NCI-H82 (cell line): ENCODE measurements around the gene LAMB4.
A peak's percentile ranks its signal among the peaks of the same experiment; 100 is the strongest.

Source experiments
- DNase-seq: peaks from one replicate; lab custom pipeline; 2025; lab: John Stamatoyannopoulos, UW

LAMB4 gene

DNA sequence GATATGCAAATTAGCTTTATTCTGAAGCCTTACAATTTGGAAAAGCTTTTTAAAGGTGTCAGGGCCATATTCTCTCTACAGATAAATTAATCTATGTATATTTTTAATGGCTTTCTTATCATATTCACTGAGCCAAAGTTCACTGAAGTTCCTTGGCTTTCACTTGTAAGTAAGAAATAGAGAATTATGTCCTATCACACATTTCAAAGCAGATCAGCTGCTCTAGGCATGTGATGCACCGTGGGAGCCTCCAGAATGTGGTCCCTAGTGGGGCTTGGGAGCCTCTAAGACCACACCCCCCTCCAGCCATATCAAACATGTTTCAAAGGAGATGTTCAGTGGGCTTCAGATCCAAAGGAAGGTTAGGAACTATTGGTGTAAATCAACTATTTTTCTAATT lies 51.5 kb downstream of the LAMB4 start:
- no peak for DNase-seq

DNA sequence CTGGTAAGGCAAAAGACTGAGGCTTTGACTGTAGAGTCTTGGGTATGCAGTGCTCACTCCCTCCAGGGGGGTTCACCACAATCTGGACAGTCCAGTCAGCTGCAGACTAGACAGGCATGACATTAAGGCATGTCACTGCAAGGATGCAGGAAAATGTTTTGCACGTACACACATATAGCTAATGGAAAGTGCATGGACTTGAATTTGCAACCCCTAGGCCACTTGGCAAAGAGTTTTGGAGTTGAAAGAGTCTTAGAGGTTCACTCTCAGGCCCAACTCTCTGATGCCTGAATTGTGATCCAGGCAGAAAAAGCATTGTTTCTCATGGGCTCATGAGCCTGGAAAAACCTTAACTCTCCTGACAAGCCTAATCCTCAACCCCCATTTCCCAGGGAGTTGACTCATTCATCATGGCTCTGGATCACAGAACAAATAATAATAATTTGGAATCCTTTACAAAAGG lies 51.9 kb downstream of the LAMB4 start:
- DNase-seq, result peak; percentile 23

DNA sequence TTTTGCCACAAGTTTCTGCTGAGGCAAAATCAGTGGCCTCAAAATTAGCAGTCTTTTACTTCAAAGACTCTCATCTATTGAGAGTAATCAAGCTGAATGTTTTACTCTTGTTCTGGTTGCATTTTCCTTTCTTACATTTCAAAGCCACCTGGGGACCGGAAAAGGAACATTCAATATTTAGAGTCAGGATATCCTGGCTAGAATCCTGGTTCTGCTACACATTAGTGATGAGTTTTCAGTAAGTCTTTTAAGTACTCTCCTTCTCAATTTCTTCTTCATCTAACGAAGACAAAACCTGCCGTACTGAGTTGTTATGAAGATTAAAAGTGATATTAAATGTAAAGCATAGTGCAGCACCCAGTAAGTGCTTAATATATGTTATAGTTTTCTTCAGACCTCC lies 52.5 kb downstream of the LAMB4 start:
- no peak for DNase-seq

DNA sequence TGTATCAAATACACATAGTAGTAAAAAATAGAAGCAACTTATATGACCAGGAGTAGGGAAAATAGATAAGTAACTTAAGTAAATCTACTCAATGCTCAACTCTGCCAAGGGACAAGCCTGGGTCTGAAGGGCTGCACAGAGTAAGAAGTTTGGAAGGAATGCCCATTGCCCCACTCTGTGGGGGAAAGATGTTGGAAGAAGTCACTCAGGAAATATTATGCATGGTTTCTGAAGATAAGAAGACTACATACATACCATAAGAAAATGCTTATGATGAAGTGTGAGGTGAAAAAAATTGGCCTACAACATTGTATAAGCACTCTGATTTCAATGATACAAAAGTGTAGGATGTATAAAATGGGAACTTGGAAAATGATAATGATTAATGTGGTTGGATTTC lies 54.0 kb downstream of the LAMB4 start:
- peak; percentile 6 for DNase-seq

DNA sequence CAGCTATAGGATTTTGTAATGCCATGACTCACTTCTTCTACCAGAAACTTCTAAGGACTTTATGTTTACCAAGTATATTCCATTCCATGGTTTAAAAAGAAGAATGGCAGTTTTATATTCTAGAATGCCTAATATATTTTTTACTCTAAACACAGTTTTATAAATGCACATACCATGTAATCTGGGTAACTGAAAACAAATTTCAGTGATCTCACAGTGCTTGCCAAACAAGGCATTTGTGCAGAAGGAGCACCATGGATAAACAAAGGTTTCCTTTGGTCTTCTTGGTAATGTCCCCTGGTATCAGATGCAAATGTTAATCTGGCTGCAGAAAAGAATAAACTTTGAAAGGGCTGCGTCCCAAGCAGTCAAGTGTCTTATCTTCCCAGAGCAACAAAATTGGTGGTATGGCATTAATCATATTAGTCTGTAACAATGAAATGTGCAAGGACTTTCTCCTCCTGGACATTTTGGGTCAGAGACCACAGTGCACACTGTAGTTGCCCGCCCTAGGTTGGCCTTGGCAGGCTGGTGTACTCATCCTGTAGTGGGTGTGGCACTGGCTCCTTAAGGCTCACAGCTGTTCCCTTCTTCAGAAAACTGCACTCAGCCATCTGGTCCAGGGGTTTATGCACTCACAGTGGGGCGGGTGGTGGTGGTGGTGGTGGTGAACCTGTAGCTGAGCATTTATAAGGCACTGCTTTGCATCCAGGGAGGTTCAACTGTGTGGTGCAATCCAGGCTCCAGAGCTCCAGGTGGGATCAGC lies 56.7 kb downstream of the LAMB4 start:
- DNase-seq, result peak; percentile 97

DNA sequence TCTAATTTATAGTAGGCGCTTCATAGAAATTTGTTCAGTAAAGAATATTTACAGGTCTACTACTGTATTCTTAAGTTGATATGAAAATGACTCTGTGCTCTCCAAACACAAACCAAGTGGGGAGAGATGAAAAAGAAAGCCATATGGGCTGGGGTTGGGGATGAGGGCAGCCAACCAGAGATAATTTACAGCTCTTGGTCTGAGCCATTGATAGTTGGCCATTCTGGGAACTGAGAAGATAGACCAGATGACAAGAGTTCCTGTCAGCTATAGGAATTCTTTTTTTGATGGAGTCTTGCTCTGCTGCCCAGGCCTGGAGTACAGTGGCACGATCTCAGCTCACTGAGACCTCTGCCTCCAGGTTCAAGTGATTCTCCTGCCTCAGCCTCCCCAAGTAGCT lies 57.4 kb downstream of the LAMB4 start:
- peak; percentile 66 for DNase-seq

DNA sequence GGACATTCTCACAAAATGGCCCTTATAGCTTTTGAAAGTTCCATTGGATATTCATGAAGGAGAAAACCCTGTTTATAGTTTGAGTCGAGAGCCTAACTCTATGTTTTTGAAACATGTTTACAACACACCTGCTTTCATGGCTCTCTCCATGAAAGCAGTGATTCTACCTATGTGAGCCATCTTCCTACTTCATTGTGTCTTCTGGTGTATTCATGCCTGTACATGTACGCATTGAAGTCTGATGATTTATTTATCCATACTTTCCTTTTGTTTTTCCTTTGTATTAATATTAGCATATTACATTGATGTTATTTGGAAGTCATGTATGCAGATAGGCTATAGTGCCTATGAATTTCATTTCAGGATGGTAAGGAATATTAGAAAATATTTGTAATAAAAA lies 58.0 kb downstream of the LAMB4 start:
- no peak for DNase-seq

DNA sequence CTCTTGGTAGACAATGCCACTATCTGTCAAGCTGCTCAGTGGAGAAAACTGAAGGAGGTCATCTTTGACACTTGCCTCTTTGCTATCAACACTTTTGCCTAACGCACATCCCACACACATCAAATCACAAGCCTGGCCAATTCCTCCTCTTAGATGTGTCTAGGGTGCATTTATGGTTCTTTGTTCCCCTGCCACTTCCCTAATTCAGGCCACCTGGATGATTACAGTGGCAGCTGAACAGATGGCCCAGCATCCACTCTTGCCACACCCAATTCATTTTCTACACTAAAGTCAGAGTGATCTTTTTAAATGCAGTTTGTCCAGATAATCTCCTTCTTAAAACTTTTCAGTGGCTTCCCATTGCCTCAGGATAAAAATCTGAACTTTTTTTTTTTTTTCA lies 58.6 kb downstream of the LAMB4 start:
- peak; percentile 88 for DNase-seq

DNA sequence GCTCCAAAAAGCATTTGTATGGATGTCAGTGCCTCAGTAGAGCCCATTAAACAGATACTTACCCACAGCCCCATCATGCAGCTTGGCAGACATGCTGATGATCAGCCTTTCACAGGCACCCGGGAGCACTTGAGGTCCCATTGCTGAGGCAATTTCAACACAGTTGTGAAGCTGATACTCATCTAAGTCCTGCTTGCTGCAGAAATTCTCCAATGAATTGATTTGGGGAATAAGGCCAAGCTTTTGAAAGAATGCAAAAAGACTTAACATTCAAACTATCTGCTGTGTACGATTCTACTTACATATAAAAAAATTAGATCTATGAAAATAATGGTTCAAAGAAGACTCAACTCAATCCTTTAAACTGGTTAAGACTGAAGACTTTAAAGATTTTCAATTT lies 60.5 kb downstream of the LAMB4 start:
- no peak for DNase-seq

DNA sequence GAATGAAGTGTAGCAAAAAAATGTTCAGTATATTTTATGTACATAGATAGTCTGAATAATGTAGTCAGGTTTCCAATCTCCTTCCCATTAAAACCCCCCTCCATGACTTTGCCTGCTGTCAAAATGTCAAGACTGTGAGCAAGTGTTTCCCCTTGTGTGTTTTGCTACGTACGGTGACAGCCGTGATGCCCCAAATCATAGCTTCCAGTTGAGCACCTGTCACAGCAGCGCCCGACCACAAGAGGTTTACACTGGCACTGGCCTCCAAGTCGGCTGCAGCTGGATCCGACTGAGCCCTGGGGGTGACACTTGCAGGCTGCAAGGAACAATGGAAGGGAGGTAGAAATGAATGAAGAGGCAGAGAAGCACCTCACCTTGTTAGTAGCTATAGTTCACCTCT lies 62.3 kb downstream of the LAMB4 start:
- no peak for DNase-seq

DNA sequence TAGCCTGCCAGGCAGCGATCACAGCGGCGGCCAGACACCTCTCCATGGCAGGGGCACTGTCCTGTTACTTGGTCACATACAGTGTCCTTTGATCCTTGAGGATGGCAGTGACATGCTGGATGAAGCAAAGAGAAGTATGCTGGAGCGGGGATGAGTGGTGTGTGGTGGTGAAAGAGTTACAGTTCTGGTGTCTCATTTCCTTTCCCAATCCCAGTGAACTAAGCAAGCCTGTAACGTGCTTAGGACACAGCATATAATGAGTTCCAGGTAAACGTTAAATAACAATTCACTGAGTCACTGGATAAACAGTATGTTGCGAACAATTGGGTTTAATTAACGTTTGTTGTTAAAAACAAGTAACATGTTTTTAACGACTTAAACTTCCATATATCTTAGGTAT lies 63.7 kb downstream of the LAMB4 start:
- DNase-seq, result no peak

DNA sequence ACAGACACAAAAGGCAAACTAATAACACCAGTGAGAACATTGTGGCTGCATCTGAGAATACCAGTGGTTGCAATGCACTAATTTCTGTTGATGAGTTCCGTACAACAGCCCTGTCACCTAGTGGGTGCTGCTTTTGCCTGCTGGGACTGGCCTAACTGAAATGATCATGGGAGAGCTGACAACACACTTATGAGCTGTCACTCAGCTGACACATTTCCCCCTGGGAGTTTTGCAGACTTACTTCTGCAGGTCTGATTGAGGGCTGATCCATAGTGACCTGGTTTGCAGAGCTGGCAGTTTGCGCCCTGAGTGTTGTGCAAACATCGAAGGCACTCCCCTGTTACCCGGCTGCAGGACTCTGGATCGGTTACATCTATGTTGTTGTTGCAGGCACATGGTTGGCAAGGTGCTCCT lies 66.6 kb downstream of the LAMB4 start:
- DNase-seq, result peak; percentile 50

DNA sequence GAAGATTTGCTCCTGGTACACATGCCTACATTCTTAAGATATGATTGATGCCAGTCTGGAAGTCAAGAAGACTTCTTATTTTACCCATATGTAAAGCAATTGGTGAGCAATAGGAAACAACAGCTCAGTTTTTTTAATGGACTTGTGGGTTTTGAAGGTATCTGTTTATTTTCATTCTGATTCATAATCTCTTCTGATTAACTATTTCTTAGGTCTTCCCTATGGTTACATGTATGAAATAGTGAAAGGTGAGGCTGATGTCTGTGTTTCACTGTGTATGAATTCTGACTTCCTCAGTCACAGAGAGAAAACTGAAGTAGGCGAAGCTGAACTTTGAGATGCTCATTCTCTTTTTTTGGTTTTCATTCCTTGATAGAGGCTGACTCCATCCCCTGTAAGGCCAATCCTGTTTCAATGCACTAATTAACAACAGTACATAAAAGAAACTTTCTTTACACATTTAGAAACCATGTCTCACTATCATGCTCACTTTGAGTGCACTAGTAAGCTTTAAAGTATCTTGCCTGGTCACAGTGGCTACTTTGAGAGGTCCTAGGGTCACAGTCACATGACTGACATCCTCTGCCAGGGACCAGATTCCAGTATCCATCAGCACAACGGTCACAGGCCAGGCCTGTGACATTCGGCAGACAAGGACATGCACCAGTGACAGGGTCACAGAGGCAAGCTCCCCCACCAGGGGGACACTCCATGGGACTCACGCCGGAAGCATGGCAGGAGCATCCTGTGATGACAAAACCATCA lies 67.7 kb downstream of the LAMB4 start:
- DNase-seq, result no peak

DNA sequence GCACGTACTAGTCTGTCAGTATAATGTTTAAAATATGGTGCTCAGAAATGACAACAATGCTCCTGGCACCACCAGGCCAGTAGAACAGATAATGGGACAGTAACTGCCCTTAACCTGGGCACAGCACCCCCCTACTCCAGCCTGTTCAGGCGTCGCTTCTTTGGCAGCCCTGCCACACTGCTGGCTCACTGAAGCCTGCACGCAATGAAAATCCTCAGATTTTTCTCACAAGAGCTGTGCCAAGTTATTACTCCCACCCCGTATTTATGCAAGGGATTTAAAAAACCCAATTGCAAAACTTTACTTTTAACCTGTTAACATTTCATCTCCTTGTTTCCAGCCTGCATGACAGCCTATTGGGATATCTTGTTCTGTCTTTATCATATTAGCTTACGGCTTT lies 70.6 kb downstream of the LAMB4 start:
- DNase-seq, result no peak

DNA sequence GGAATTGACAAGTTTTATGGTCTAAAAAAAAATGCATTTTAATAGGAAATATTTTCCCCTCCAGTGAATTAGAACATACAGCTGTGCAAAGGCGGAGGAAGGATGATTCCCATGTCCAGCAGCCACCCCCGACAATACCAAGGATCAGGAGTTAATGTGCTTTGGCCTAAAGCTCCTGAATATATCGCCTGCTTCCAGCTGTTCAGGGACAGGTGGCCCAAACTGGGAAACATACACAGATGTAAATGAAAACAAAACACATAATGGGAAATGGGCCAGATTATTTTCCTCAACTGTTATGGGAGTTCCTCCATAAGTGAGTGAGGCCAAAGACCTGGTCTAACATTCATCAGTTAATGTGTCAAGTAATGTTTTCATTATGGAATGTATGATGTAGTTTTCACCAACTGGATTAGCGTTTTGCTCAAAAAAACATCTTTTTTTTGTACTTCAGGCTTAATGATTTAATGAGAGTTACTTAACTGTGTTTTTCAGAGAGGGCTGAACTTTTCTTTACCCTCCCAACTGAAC lies 72.1 kb downstream of the LAMB4 start:
- peak; percentile 83 for DNase-seq

DNA sequence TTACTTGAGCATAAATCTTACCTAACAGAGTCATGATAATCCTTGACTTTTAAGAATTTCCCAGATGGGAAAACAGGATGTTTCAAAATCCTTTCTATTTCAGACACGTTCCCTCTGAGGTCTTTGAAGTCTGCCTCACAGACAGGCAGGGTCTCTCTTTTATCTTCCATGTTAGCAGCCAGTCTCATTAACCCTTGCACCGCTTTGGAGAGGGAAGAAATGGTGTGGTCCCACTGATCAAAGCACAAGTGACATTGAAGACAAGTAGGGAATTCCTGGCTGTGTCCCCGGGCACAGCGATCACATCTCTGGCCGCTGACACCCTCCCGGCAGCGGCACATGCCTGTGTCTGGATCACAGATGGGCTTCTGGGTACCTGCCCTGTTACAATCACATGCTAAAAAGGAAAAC lies 74.5 kb downstream of the LAMB4 start:
- DNase-seq, result no peak

DNA sequence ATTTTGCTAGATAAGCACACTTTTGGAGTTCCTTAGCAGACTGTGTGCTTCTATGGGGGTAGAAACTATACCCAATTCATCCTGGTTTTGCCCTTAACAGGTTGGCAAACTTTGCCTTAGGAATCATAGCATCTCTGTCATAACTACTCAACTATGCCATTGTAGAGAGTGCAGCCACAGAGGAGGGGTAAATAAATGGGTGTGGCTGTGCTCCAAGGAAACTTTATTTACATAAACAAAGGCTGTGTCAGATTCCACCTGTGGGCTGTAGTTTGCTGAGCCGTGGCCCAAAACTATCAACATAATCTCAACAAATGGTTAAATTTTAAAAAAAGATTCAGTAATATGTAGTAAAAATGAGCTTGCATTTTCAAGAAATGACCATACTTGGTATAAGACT lies 75.6 kb downstream of the LAMB4 start:
- no peak for DNase-seq

DNA sequence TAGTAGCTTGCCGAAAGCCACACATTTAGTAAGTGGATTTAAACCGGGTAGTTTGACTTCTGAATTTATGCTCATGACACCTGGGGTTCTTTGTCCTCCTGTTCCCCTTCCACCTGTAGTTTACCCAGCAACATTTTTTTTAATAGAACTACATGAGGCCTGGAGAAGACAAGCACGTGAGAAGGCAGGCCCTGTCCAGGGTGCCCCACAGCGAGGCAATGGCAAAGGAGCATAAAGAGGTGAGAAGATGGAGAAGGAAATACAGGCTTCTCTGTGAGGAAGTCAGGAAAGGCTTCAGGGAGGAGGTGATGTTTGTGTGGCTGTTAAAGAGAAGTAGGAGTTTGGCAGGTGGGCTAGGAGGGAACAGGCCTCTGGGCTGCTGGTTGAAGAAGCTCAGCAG lies 76.9 kb downstream of the LAMB4 start:
- no peak for DNase-seq

DNA sequence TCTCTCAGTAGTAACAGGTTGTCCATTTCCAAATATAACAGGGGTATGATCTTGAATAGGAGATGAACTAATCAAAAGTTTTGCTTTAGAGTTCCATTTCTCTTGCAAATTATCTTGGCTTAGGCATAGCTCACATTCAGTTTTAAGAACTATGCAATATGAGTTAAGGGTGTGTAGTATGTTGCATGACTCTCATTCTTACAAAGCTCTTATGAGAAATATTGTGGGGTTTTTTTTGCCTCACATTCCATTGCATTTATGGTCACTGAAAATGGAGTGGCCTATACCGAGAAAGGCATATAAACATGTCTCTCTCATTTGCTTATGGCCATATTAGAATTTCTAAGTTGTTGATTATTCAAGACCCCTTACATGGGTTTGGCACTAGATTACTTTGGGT lies 78.7 kb downstream of the LAMB4 start:
- DNase-seq, result no peak

DNA sequence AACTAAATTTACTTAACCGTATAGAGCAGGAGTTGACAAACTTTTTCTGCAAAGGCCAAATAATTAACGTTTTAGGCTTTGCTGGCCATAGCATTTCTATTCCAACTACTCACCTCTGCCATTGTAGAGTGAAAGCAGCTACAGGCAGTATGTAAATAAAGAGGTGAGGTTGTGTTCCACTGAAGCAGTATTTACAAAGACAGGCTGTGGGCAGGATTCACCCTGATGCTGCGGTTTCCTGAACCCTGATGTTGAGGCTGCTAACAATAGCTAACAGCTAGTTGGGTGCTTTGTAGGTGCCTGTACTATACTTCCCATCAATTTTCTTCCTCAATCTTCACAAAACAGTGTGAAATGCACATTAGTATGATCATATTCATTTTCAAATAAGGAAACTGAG lies 80.2 kb downstream of the LAMB4 start:
- DNase-seq, result no peak

DNA sequence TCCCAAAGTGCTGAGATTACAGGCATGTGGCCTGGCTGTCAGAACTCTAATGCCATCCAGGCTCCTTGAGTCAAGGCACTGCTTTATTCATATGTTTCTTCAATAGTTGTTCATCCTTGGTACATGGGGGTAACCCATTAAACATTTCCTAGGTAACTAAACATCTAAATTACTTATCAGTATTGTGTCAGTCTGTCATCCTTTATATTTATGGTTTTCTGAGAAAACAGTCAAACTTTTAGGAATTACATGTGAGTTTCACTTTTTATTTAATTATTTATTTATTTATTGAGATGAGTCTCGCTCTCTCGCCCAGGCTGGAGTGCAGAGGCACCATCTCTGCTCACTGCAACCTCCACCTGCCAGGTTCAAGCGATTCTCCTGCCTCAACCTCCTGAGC lies 81.7 kb downstream of the LAMB4 start:
- DNase-seq, result no peak

DNA sequence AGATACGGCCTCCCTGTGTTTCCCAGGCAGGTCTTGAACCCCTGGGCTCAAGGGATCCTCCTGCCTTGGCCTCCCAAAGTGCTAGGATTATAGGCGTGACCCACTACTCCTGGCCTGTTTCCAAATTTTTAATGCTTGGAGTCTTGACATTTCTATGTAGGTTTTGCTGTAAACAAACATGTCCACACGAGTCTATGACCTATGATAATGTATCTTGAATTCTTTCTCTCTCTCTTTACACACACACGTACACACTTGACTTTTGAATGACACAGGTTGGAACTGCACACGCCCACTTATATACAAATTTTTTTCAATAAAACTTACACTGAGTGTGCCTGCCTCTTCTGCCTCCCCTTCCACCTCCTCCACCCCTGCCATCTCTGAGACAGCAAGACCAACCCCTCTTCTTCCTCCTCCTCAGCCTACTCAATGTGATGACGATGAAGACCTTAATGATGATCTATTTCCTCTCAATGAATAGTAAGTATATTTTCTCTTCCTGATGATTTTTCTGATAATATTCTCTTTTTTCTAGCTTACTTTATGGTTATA lies 83.1 kb downstream of the LAMB4 start:
- no peak for DNase-seq

DNA sequence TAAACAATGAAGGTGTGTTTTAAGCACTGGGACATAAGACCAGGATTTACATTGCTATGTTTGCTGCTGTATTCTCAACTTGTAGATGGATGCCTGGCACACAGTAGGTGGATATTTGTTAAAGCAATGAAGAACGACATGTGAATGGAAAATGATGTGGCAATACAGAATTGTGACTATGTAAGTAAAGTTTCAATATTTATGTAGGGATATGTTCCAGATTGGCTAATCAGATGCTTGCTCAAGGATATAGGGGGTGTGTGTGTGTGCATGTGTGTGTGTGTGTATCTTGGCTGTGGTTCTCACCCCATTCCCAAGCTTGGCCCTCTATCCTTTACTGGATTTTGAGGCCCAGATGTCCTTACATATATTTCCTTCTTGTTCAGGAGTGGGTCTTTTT lies 84.5 kb downstream of the LAMB4 start:
- no peak for DNase-seq
